IPS-NIHi7 (cell line): ENCODE results near the gene CCR3.
"Not testable (repeated sequence)": the region's sequence is repeated elsewhere in the genome, so short reads cannot be mapped to it uniquely, and the experiment has no call there.

Experiments
- DNase-seq: peaks from one replicate; pipeline ENCODE4 v3.0.0; 2012; ENCODE audit warnings: mixed read lengths; ENCODE audit errors: extremely low spot score

The CCR3 gene

GRCh38 chr3:46242120-46242519, at the start of gene CCR3:
Gene CCR3, plus strand, starts transcription at chr3:46242460. Its CDS starts 22,699 bp downstream, at chr3:46265159.
- DNase-seq, result no peak

GRCh38 chr3:46192939-46193338, 49.3 kb upstream of the CCR3 start:
- DNase-seq, result no peak

- DNase-seq, result no peak
Measured at GRCh38 chr3:46193436-46193835, 48.8 kb upstream of the CCR3 start.

- no peak for DNase-seq
Measured at GRCh38 chr3:46194868-46195553, 47.2 kb upstream of the CCR3 start.

GRCh38 chr3:46196261-46196957, 45.9 kb upstream of the CCR3 start:
- no peak for DNase-seq

GRCh38 chr3:46200211-46200610, 42.0 kb upstream of the CCR3 start:
- DNase-seq, result no peak

GRCh38 chr3:46200790-46201189, 41.5 kb upstream of the CCR3 start:
- DNase-seq, result no peak

- no peak for DNase-seq
Measured at GRCh38 chr3:46202535-46202934, 39.7 kb upstream of the CCR3 start.

- no peak for DNase-seq
Measured at GRCh38 chr3:46203681-46204080, 38.6 kb upstream of the CCR3 start.

GRCh38 chr3:46205286-46205960, 36.8 kb upstream of the CCR3 start:
- no peak for DNase-seq

GRCh38 chr3:46206282-46207015, 35.8 kb upstream of the CCR3 start:
- DNase-seq, result no peak

- DNase-seq, result not testable (repeated sequence)
Measured at GRCh38 chr3:46207514-46207913, 34.7 kb upstream of the CCR3 start.

- peak; percentile 69 for DNase-seq
Measured at GRCh38 chr3:46208167-46208704, 34.0 kb upstream of the CCR3 start, which contains the start of gene CCR1. Gene CCR1, minus strand, starts transcription at chr3:46208313. Its CDS starts 4,000 bp downstream, at chr3:46204313.

GRCh38 chr3:46209053-46209452, 33.2 kb upstream of the CCR3 start:
- DNase-seq, result no peak

GRCh38 chr3:46209746-46210470, 32.4 kb upstream of the CCR3 start:
- DNase-seq, result no peak

- no peak for DNase-seq
Measured at GRCh38 chr3:46212101-46212500, 30.2 kb upstream of the CCR3 start.

GRCh38 chr3:46213201-46213600, 29.1 kb upstream of the CCR3 start:
- no peak for DNase-seq

GRCh38 chr3:46214751-46215352, 27.4 kb upstream of the CCR3 start:
- peak; percentile 76 for DNase-seq

GRCh38 chr3:46215810-46216414, 26.3 kb upstream of the CCR3 start:
- DNase-seq, result no peak

GRCh38 chr3:46218196-46218709, 24.0 kb upstream of the CCR3 start:
- DNase-seq, result no peak
